ENCODE data around the gene CD320. TPM values are rescaled to one million over a fixed set of nuclear protein-coding genes. Genes with fewer than 3 reads are reported as not detected.
"Not testable (repeated sequence)": the region's sequence is repeated elsewhere in the genome, so short reads cannot be mapped to it uniquely, and the experiment has no call there.

The CD320 gene
- total RNA-seq, 1 experiment from 2014 or later, result 49.7 TPM

DNA sequence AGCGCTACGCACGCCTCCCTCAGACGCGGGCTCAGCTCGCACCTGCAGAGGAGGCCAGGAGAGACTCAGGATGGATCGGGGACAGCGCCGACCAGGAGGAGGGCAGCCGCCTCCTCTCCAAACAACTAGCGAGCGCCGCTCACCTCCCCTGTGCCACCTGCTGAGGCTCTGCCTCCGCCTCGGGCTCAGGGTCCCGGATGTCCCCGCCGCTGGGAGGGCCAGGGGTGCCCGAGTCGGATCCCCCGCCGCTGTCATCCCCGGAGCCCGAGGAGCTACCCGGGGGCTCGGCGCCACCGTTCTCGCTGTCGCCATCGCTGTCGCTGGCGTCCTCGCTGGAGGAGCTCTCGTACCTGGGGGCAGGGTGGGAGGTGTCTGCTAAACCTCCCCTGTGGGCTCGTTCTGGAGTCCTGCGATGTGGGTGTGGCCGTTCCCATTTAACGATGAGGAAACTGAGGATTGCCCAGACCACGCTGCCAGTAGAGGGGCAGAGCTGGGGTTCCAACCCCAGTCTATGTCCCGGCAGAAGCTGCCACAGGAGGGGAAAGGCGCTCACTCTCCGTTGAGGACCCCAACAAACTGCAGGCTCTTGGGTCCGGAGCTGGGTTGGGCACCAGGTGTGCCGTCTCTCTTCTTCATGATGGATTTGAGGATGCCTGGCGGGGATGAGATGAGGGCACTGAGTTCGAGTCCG, 25.8 kb upstream of the CD320 start:
- no peak for DNase-seq (ENCODE audit: low read depth)

DNA sequence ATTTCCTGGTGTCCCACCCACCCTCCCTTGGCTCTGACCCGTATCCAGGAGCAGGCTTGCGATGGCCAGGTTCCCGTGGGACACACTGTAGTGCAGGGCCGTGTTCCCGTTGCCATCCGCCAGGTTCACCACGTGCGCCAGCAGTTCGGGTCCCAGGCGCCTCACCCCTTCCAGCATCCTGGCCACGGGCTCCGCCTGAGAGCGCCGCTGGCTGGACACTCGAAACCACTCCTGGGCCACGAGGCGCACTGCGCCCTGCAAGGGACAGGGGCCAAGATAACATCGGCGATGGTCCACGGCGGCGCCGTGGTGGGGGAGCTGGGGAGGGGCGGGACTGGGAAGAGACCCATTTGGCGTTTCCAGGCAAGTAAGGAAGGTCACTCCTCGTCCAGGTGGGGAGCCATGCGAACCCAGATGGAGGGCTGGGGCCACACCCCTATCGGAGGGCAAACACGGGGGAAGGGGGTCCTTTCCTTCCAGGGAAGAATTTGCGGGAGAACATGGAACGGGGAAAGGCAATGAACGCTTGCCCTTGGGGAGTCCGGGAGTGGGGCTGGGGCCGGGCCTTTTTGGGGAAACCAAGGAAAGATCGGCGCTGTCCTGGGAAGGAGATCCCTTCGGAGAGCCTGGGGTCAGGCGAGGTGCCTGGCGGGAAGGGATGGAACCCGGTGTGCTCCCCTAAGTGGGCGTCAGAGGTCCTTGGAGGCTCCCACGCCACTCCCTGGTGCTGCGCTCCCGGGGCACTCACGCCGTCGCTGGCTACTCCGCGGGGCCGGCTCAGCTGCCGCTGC, 25.0 kb upstream of the CD320 start:
- DNase-seq (ENCODE audit: low read depth), result no peak

DNA sequence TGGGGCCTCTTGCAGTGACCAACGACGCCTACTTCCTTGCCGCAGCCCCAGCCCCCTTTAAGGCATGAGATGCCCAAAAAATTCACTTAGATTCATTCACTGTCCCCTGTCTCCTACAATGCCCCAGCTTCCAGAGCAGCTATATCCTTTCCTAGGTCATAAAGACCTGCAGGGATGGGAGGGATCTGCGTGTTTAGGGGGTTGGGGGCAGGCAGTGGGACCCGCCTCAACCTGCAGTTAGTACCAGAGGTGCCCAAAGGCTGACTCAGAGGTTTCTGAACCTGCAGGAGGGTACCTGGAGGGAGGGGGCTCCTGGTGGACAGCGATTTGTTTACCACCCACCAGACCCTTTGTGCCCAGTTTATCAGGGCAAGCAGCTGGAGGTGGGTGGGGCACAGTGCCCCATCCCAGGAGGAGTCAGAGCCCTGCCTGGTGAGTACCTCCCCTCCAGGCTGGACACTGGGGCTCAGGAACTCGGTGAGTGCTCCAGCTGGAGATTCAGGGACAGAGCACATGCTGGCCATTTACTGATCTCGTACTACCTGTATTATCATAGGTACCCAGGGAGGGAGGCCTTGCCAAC, 23.2 kb upstream of the CD320 start:
- no peak for DNase-seq (ENCODE audit: low read depth)

DNA sequence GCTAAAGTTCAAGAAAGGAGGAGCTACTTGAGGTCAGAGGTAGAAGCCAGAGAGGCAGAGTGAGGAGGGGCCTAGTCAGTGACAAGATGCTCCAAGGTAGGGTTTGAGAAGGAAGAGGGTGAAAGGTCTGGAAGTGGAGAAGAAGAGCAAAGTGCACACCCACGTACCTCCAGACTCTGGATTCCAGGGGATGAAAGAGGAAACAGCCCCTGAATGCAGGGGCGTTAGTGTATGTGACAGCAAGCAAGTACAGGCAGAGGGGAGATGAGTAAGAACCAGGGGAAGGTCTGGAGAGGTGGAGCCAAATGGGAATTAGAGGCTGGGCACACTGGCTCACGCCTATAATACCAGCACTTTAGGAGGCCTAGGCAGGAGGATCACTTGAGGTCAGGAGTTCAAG, 21.8 kb upstream of the CD320 start:
- DNase-seq (ENCODE audit: low read depth), result no peak

DNA sequence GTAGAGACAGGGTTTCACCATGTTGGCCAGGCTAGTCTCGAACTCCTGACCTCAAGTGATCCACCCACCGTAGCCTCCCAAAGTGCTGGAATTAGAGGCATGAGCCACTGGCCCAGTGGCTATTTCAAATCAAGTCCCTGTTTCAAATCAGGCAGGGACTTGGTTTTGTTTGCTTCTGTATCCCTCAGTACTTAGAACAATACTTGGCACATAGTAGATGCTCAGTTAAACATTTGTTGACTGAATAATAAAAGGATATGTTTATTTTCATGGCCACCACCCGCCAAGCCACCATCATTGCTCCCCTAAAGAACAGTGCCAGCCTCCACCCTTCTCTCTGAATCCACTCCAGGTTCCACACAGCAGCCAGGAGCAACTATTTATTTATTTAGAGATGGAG, 17.3 kb upstream of the CD320 start:
- DNase-seq (ENCODE audit: low read depth), result no peak

DNA sequence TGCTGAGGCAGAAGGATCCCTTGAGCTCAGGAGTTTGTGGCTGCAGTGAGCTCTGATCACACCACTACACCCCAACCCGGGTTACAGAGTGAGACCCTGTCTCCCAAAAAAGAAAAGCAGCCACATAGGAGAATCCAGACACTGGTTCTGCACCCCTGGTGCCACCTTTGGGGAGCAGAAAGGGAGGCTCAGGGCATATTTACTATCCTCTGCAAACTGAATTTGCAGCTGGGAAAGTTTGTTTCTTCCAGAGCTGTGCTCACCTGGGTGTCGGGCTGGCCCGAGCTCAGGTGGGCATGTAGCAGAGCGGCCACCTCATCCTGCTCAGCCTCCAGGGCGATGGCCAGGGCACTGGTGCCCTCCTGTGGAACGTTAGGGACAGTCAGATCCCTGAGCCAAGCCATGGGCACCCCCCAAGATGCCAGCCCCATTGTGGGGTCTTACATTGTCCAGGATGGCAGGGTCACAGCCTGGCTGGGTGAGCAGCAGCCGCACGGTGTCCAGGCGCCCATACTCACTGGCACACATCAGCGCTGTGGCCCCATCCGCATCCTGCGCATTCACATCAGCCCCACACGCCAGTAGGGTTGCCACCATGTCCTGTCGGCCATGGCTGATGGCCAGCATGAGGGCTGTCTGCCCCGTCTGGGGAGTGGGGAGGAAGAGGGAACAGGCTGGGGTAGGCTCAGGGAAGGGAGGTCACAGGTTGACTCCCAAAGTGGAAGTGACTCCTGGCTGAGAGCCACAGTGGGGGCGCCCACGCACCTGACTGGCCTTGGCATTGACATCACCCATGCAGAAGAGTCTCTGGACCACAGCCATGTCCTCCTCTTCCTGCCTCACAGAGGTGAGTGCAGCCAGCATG, 16.3 kb upstream of the CD320 start:
- no peak for DNase-seq (ENCODE audit: low read depth)

DNA sequence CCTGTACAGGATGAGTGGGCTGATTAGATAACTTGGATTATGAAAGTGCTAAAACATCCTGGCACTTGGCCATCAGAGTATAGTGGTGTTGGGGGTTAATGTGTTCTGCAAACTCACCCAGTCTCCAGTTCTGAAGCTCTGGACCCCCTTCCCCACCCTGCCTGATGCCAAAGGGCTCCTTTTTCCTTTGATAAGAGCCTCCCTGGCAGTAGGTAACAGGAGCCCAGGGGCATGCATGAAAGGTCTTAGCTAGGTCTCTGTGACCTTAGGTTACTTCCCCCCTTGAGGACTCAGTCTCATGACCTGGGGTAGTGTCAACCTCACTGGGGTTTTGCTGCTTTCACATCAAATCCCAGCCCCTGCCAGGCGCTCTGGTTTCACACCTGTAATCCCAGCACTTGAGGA, 15.6 kb upstream of the CD320 start:
- DNase-seq (ENCODE audit: low read depth), result no peak

DNA sequence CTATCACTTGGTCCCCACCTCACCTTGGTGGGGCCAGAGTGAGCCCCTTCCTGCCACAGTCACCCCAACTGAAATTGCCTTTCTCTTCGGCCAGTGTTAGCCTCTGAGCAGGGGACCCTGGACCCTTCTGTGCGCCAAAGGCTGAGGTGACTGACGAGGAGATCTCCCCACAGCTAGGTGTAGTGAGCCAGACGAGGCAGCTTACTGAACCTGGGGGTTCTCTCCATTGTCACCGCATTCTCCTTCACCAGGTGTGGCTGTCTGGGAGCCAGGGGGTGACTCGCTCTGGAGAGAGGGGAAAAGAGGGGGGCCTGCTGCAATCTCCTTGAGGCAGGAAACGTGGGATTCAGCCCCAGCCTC, 14.5 kb upstream of the CD320 start:
- DNase-seq (ENCODE audit: low read depth), result no peak

DNA sequence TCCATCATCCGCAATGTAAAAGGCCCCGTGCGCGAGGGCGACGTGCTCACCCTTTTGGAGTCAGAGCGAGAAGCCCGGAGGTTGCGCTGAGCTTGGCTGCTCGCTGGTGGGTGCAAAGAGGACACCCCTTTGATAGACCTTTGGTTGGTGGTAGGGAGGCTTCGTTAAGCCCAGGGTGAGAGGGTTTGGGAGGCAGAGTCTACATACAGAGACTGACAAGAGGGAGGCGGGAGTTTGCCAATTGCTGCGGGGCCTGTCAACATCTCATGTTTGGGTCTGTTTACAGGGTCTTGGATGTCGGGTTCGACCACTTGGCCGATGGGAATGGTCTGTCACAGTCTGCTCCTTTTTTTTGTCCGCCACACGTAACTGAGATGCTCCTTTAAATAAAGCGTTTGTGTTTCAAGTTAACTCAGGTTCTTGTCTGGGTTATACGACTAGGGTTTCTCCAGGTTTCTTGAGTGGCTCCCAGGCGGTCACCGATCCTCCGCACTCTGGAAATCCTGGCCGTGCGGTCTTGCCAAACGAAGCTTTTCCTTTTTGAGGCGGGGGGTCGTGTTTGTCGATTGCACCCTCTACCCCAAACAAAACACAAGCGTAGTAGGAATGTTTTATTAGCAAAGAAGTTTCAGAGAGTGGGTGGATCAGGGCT, 14.0 kb upstream of the CD320 start:
- no peak for DNase-seq (ENCODE audit: low read depth)

DNA sequence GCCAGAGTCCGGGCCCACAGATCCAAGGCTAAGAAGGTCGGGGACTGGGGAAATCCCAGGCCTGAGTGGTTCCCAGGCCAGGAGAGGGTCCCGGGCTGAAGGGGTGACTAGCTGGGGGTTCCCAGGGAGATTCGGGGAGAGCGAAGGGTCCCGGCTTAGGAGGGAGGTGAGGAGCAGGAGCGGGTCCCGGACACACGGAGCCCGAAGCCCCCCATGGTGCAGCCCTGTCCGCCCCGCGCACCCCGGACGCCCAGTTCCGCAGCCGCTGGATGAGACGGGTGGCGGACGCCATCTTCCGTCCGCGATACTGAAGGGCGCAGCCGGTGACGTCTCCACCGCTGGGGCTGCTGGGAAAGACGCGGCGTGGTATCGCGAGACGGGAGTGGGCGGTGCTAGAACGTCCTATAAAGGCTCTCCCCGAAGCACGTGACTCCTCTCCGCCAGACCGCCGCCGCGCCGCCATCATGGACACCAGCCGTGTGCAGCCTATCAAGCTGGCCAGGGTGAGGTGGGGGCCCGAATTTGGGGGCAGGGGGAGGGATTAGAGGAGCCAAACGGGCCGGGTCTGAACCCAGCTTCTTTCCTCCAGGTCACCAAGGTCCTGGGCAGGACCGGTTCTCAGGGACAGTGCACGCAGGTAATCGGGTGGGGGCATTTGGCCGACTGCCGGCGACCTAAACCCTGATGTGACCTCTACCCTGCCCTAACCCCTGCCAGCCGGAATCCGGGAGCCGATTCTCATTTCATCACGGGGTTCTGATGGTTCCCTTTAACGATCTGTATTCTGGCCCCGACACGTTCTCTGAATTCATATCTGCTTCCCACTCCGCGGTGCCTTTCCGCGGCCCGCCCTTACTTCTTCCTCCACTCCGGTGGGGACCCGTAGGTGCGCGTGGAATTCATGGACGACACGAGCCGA, 13.2 kb upstream of the CD320 start, which contains the start of the genes NDUFA7 and RPS28:
TSS of gene NDUFA7 (minus strand) at position 309 of the 919 bp plus-strand sequence. CDS start at position 292, 17 bp downstream.
TSS of gene RPS28 (plus strand) at position 430 of the 919 bp plus-strand sequence. CDS start at position 465, 35 bp downstream.
- DNase-seq (ENCODE audit: low read depth), result peak; percentile 92

DNA sequence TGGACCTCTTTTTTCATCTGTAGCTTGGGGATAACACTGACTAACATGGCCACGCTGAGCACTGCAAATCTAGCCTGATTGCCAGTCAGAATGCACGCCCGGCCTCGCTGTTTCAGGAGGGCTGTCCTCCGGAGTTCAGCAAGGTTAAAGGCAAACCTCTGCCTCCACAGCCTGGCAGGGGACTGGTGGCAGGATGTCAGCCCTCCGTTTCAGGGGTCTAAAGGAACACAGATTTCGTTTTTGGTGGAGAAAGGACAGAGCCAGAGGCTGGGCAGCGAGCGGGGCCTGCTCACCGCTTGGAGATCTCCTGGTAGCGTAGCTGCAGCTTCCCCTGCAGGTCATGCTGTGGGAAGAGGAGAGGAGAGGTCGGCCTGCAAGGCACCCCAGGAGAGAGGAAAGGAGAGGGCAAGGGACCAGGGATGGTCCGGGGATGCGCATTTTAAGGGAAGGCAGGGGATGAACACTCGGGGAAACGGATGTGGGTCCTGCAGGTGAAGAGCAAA, 12.5 kb upstream of the CD320 start:
- peak; percentile 49 for DNase-seq (ENCODE audit: low read depth)

DNA sequence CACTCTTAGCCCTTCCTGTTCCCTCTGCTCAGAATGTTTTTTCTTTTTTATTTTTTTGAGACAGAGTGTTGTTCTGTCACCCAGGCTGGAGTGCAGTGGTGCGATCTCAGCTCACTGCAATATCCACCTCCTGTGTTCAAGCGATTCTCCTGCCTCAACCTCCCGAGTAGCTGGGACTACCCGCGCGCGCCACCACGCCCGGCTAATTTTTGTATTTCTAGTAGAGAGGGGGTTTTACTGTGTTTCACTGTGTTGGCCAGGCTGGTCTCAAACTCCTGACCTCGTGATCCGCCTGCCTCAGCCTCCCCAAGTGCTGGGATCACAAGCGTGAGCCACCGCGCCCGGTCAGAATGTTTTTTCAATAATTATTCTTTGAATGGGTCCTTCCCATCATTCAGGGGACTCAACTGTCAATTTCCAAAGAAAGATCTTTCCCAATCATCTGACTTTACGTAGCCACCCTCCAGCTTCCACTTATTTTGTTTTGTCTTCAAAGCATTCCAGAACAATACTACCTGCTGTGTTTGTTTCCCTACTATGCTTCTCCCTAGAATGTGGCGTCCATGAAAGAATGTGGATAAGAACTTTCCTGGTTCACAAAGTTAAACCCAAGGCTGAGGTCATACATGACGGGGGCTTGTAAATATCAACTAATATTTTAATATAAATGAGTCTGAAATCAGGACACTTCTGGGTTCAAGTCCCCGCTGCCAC, 11.8 kb upstream of the CD320 start:
- no peak for DNase-seq (ENCODE audit: low read depth)

DNA sequence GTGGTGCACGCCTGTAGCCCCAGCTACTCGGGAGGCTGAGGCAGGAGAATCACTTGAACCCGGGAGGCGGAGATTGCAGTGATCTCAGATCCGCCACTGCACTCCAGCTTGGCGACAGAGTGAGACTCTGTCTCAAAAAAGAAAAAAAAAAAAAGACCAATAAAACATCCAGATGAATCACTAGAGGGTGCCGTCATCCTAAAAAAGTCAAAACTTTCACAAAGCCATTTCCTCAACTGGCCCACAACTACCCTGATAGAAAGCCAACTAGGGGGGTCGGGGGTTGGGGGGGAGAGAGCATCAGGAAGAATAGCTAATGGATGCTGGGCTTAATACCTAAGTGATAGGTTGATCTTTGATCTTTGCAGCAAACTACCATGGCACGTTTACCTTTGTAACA, 10.7 kb upstream of the CD320 start:
- not testable (repeated sequence) for DNase-seq (ENCODE audit: low read depth)

DNA sequence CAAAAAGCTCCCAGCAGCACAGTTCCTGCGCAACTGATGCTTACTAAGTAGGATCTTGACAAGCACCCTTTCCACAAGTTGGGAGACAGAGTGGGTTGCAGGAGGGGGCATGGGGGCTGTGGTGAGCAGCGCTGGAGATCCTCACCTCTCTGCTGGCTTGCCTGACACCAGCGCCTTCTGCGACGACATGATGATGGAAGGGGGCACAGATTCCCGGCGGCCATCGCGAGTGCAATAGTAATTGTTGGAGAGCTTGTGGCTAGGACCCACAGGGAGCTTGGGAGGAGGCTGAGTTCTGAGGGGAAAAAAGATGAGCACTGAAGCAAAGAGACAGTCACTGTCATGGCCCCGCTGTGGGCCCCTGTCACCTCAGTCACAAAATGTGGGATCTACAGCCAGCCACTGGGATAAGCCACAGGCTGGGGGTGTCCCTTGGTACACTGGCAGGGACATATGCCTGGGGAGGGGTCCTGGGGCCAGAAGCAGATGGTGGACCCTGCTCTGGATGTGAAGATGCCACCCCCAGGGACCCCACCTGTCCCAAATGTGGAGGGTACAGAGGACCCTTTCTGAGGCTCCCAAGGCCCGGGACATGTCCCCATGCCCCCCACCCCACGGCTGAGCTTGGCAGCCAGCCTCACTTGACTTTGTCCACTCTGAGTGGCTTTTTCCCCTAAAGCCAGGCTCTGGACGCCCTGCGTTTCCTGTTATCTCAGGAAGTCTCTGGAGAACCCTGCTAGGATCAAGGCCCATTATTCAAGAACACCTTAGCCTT, 8.4 kb upstream of the CD320 start:
- DNase-seq (ENCODE audit: low read depth), result no peak

DNA sequence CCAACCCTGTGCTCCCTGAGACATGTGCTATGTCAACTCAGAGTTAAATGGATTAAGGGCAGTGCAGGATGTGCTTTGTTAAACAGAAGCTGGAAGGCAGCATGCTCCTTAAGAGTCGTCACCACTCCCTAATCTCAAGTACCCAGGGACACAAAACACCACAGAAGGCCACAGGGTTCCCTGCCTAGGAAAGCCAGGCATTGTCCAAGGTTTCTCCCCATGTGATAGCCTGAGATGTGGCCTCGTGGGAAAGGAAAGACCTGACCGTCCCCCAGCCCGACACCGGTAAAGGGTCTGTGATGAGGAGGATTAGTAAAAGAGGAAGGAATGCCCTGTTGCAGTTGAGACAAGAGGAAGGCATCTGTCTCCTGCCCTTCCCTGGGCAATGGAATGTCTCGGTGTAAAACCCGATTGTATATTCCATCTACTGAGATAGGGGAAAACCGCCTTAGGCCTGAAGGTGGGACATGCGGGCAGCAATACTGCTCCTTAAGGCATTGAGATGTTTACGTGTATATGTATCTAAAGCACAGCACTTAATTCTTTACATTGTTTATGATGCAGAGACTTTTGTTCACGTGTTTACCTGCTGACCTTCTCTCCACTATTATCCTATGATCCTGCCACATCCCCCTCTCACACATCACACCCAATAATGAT, 7.0 kb upstream of the CD320 start:
- DNase-seq (ENCODE audit: low read depth), result not testable (repeated sequence)

DNA sequence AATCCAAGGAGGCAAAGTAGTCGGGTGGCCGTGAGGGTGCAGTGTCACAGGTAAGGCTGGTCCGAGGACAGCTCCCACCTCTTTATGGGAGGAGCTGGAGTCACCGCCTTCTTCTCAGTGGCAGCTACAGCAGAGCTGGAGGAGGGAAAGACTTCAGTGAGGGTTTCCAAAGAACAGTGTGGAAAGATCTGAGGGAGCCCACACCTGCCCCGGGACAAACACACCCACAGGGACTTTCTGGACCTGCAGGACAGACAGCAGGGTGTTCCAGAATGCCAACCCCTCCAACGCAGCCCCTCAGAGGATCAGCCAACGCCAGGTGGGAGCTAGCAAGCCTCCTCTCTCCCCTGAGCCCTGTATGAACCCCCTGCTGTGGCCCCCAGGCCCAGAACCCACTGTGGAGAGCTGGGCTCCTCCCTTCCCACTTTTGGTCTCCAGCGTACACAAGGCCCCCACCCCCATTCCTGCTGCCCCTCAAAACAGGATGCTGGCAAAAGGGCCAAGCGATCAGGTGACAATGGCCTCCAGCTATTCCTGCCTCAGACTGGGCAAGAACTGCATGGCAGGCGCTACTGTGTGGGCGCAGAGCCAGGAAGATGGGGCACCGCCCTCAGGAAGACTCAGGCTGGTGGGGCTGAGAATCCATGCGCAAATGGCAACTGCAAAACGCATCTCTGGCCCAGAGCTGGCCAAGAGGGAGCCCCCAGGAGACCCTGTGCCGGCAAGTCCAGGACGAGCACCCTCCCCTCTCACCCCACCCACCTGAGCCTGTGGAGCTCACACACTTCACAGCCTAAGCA, 3.5 kb upstream of the CD320 start:
- DNase-seq (ENCODE audit: low read depth), result peak; percentile 22

All from RPMI7951 (cell line).